CD4-positive, alpha-beta T cell treated with Interferon alpha-2 for 1 hour (primary cell): ENCODE results near the gene BRCA2.
A peak's percentile ranks its signal among the peaks of the same experiment; 100 is the strongest.
"Not testable (repeated sequence)": the region's sequence is repeated elsewhere in the genome, so short reads cannot be mapped to it uniquely, and the experiment has no call there.

Experiments
- DNase-seq, 2 donors: peaks; one replicate each; pipeline ENCODE4 v3.0.0-alpha.2; 2020 to 2022

The BRCA2 gene

GRCh38 chr13:32310134-32310706, 5.1 kb upstream of the BRCA2 start:
- DNase-seq = peak; percentile 35 to 73

- no peak for DNase-seq
Measured at GRCh38 chr13:32311188-32311897, 4.0 kb upstream of the BRCA2 start.

GRCh38 chr13:32314271-32315237, 754 bp upstream of the BRCA2 start:
- DNase-seq = peak; percentile 87 to 90

GRCh38 chr13:32316028-32316339, 676 bp downstream of the BRCA2 start:
- no peak for DNase-seq

- peak in 1 of 2 donors; percentile 26 for DNase-seq
Measured at GRCh38 chr13:32316501-32316900, 1.2 kb downstream of the BRCA2 start.

- DNase-seq = no peak
Measured at GRCh38 chr13:32317716-32318465, 2.6 kb downstream of the BRCA2 start.

- DNase-seq = no peak
Measured at GRCh38 chr13:32320528-32320927, 5.2 kb downstream of the BRCA2 start.

- DNase-seq = no peak
Measured at GRCh38 chr13:32323912-32324311, 8.6 kb downstream of the BRCA2 start.

- no peak for DNase-seq
Measured at GRCh38 chr13:32330441-32330840, 15.1 kb downstream of the BRCA2 start.

GRCh38 chr13:32334671-32335070, 19.4 kb downstream of the BRCA2 start:
- DNase-seq = no peak

GRCh38 chr13:32340914-32341313, 25.6 kb downstream of the BRCA2 start:
- DNase-seq = no peak

GRCh38 chr13:32347651-32348050, 32.3 kb downstream of the BRCA2 start:
- no peak for DNase-seq

- not testable (repeated sequence) for DNase-seq
Measured at GRCh38 chr13:32350839-32351441, 35.6 kb downstream of the BRCA2 start.

GRCh38 chr13:32354040-32354439, 38.7 kb downstream of the BRCA2 start:
- no peak for DNase-seq

GRCh38 chr13:32355935-32356334, 40.6 kb downstream of the BRCA2 start:
- not testable (repeated sequence) for DNase-seq

- no peak for DNase-seq
Measured at GRCh38 chr13:32362574-32362973, 47.3 kb downstream of the BRCA2 start.

GRCh38 chr13:32370805-32371204, 55.5 kb downstream of the BRCA2 start:
- no peak for DNase-seq

- DNase-seq = no peak
Measured at GRCh38 chr13:32376642-32377415, 61.5 kb downstream of the BRCA2 start.

GRCh38 chr13:32378012-32378411, 62.7 kb downstream of the BRCA2 start:
- no peak for DNase-seq

- peak; percentile 17 to 58 for DNase-seq
Measured at GRCh38 chr13:32381539-32381938, 66.2 kb downstream of the BRCA2 start.

GRCh38 chr13:32383836-32384618, 68.7 kb downstream of the BRCA2 start:
- no peak for DNase-seq
